Upper lobe of left lung (tissue), 4 donors: ENCODE measurements around the gene GALNT10.

Experiments
- EP300 ChIP-seq, 4 donors: sonication (generic); formaldehyde crosslinking; IDR thresholded peaks; one replicate each; pipeline ENCODE4 v1.5.1; 2017; ENCODE audit warnings: antibody characterized with exemption in 4 of 4, control low read depth in 2 of 4
- TF ChIP-seq, protein P1 (sequence below), 6 experiments: fragments of 450-650 bp in 4 of 6; fragments of 200-600 bp in 2 of 6; sonication (generic) in 2 of 6; IDR thresholded peaks; one replicate each; pipeline ENCODE4 v1.5.1; 2016 to 2019; ENCODE audit warnings: antibody characterized with exemption in 6 of 6

DNA sequence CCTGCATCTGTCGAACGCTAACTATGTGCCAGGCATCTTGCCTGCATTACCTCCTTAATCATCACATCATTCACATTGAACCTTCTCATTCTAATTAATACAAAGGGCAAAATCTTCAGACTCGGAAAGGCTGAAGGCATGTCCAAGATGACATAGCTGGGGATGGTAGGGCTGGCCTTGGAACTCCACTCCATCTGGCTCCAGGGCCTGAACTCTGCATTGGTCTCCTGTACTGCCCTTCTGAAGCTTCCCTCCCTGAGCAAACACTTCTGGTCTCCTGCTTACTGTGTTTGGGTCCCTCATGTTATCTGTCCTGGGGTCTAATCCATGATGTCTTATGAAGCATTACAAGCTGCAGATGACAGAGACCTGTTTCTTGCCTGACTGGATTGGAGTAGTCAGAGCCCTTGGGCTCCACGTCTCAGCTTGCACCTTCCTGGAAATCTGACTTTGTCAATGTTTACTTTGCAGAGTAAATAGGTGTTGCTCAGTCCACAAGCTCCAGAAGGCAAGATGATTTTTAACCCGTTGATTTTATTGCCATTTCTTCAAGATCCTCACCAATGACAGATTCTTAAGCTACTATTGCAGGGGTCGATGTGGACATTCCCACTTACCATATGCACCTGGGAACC lies 106.1 kb downstream of the GALNT10 start:
- TF ChIP-seq EP300 (IDR thresholded peaks at IDR 0.05): no peak
- TF ChIP-seq, protein P1, sequence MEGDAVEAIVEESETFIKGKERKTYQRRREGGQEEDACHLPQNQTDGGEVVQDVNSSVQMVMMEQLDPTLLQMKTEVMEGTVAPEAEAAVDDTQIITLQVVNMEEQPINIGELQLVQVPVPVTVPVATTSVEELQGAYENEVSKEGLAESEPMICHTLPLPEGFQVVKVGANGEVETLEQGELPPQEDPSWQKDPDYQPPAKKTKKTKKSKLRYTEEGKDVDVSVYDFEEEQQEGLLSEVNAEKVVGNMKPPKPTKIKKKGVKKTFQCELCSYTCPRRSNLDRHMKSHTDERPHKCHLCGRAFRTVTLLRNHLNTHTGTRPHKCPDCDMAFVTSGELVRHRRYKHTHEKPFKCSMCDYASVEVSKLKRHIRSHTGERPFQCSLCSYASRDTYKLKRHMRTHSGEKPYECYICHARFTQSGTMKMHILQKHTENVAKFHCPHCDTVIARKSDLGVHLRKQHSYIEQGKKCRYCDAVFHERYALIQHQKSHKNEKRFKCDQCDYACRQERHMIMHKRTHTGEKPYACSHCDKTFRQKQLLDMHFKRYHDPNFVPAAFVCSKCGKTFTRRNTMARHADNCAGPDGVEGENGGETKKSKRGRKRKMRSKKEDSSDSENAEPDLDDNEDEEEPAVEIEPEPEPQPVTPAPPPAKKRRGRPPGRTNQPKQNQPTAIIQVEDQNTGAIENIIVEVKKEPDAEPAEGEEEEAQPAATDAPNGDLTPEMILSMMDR (IDR thresholded peaks at IDR 0.05): no peak
